PFSK-1 (cell line): ENCODE data around the gene NTM.

Source experiments
- POLR2AphosphoS5 ChIP-seq: IDR thresholded peaks from 2 replicates; pipeline ENCODE4 v1.6.1; 2012; ENCODE audit warnings: low read depth, mild to moderate bottlenecking, control low read depth, low read length, moderate library complexity
- TF ChIP-seq, protein P1 (sequence below), 2 experiments: IDR thresholded peaks; 2 replicates each; pipeline versions ENCODE4 v1.6.1 to v1.8.0; 2011 to 2012; ENCODE audit warnings: low read depth in 2 of 2, low read length in 2 of 2, control low read depth in 1 of 2, inconsistent platforms in 1 of 2, mild to moderate bottlenecking in 1 of 2, moderate library complexity in 1 of 2; ENCODE audit not compliant: insufficient read depth in 1 of 2

- no peak for TF ChIP-seq POLR2AphosphoS5
- TF ChIP-seq, protein P1, sequence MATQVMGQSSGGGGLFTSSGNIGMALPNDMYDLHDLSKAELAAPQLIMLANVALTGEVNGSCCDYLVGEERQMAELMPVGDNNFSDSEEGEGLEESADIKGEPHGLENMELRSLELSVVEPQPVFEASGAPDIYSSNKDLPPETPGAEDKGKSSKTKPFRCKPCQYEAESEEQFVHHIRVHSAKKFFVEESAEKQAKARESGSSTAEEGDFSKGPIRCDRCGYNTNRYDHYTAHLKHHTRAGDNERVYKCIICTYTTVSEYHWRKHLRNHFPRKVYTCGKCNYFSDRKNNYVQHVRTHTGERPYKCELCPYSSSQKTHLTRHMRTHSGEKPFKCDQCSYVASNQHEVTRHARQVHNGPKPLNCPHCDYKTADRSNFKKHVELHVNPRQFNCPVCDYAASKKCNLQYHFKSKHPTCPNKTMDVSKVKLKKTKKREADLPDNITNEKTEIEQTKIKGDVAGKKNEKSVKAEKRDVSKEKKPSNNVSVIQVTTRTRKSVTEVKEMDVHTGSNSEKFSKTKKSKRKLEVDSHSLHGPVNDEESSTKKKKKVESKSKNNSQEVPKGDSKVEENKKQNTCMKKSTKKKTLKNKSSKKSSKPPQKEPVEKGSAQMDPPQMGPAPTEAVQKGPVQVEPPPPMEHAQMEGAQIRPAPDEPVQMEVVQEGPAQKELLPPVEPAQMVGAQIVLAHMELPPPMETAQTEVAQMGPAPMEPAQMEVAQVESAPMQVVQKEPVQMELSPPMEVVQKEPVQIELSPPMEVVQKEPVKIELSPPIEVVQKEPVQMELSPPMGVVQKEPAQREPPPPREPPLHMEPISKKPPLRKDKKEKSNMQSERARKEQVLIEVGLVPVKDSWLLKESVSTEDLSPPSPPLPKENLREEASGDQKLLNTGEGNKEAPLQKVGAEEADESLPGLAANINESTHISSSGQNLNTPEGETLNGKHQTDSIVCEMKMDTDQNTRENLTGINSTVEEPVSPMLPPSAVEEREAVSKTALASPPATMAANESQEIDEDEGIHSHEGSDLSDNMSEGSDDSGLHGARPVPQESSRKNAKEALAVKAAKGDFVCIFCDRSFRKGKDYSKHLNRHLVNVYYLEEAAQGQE (IDR thresholded peaks at IDR 0.05; ENCODE audit: insufficient read depth in 1 of 2, low read depth in 2 of 2, low read length in 2 of 2) = no peak
Observed at GRCh38 chr11:132112846-132113245, 742.4 kb downstream of the NTM start.
